ENCODE results near the gene NLGN4X.
"Not testable (repeated sequence)": the region's sequence is repeated elsewhere in the genome, so short reads cannot be mapped to it uniquely, and the experiment has no call there.

The NLGN4X gene

GRCh38 chrX:6002056-6002455 is 226.6 kb downstream of the NLGN4X start:
- no peak for DNase-seq

GRCh38 chrX:5998901-5999300 is 229.8 kb downstream of the NLGN4X start:
- no peak for DNase-seq

- no peak for DNase-seq
Observed at GRCh38 chrX:5998456-5998855, 230.2 kb downstream of the NLGN4X start.

GRCh38 chrX:5991393-5991792 is 237.3 kb downstream of the NLGN4X start:
- DNase-seq, result no peak

- DNase-seq, result no peak
Observed at GRCh38 chrX:5979338-5979737, 249.3 kb downstream of the NLGN4X start.

GRCh38 chrX:5976332-5976731 is 252.3 kb downstream of the NLGN4X start:
- no peak for DNase-seq

GRCh38 chrX:5971300-5971699 is 257.4 kb downstream of the NLGN4X start:
- DNase-seq, result no peak

GRCh38 chrX:5965406-5965805 is 263.3 kb downstream of the NLGN4X start:
- no peak for DNase-seq

- DNase-seq, result no peak
Observed at GRCh38 chrX:5959286-5959685, 269.4 kb downstream of the NLGN4X start.

GRCh38 chrX:5958523-5958922 is 270.1 kb downstream of the NLGN4X start:
- DNase-seq, result no peak

- DNase-seq, result no peak
Observed at GRCh38 chrX:5957506-5957905, 271.2 kb downstream of the NLGN4X start.

- no peak for DNase-seq
Observed at GRCh38 chrX:5936438-5936837, 292.2 kb downstream of the NLGN4X start.

GRCh38 chrX:5928224-5928623 is 300.4 kb downstream of the NLGN4X start:
- DNase-seq, result no peak

GRCh38 chrX:5916945-5917344 is 311.7 kb downstream of the NLGN4X start:
- DNase-seq, result no peak

GRCh38 chrX:5915783-5916182 is 312.9 kb downstream of the NLGN4X start:
- DNase-seq, result no peak

- DNase-seq, result no peak
Observed at GRCh38 chrX:5907207-5907606, 321.5 kb downstream of the NLGN4X start.

GRCh38 chrX:5903586-5904190 is 325.0 kb downstream of the NLGN4X start:
- DNase-seq, result not testable (repeated sequence)

GRCh38 chrX:5898463-5898862 is 330.2 kb downstream of the NLGN4X start:
- DNase-seq, result no peak

- DNase-seq, result no peak
Observed at GRCh38 chrX:5891378-5891777, 337.3 kb downstream of the NLGN4X start.

GRCh38 chrX:5876984-5877596 is 351.6 kb downstream of the NLGN4X start:
- DNase-seq, result no peak

GRCh38 chrX:5870238-5870637 is 358.4 kb downstream of the NLGN4X start:
- DNase-seq, result no peak

GRCh38 chrX:5869786-5870185 is 358.9 kb downstream of the NLGN4X start:
- DNase-seq, result no peak

- no peak for DNase-seq
Observed at GRCh38 chrX:5867778-5868177, 360.9 kb downstream of the NLGN4X start.

GRCh38 chrX:5857232-5857631 is 371.4 kb downstream of the NLGN4X start:
- no peak for DNase-seq

- DNase-seq, result no peak
Observed at GRCh38 chrX:5852941-5853340, 375.7 kb downstream of the NLGN4X start.

Data from NCI-H2029 treated with DMSO at 0.1 percent for 48 hours (cell line).